B cell (primary cell): ENCODE measurements around the gene TMEM132D. TPM values are rescaled to one million over a fixed set of nuclear protein-coding genes. Genes with fewer than 3 reads are reported as not detected.

Experiments used
- ATAC-seq: fragments of 200-7000 bp; cut with Tn5 transposase; one replicate; pipeline ENCODE4 v1.10.0; 2021; ENCODE audit warnings: low read depth, mild to moderate bottlenecking, moderate number of reproducible peaks, moderate library complexity
- CTCF ChIA-PET: fragments of 350-600 bp; sonication (Branson Sonifier 250); formaldehyde crosslinking; loops from one replicate; lab custom pipeline; 2021; ENCODE audit warnings: antibody characterized with exemption, inconsistent platforms; lab: Charles Lee
- POLR2A ChIA-PET: fragments of 350-600 bp; sonication (Branson Sonifier 250); formaldehyde crosslinking; loops from one replicate; lab custom pipeline; 2021; ENCODE audit warnings: antibody characterized with exemption; lab: Charles Lee
- DNase-seq: peaks from one replicate; pipeline ENCODE4 v3.0.0; 2013
- H2AFZ ChIP-seq: 2 replicates; pipeline ENCODE4 v1.6.1; 2012; ENCODE audit warnings: mild to moderate bottlenecking, low read depth, low read length; ENCODE audit not compliant: insufficient read depth, poor library complexity, severe bottlenecking
- H3K27ac ChIP-seq, 2 donors: 1 replicate in 1 of 2; 2 replicates in 1 of 2; pipeline ENCODE4 v1.5.1; 2012 to 2013; ENCODE audit warnings: low read length in 2 of 2, mild to moderate bottlenecking in 2 of 2, moderate library complexity in 1 of 2
- H3K27me3 ChIP-seq, 4 experiments: fragments of 200-600 bp in 1 of 4; sonication (generic) in 1 of 4; replicated peaks in 1 of 4; 1 replicate in 2 of 4; 2 replicates in 2 of 4; pipeline versions ENCODE4 v1.6.1 to v1.7.0; 2013 to 2016; ENCODE audit warnings: low read length in 3 of 4, mild to moderate bottlenecking in 2 of 4, mixed read lengths in 1 of 4, moderate library complexity in 1 of 4; ENCODE audit not compliant: insufficient read depth in 4 of 4, control insufficient read depth in 3 of 4; ENCODE audit errors: control extremely low read depth in 1 of 4
- H3K36me3 ChIP-seq, 2 experiments: replicated peaks in 1 of 2; 1 replicate in 1 of 2; 2 replicates in 1 of 2; pipeline versions ENCODE4 v1.6.1 to v1.7.1; 2013; ENCODE audit warnings: low read length in 1 of 2; ENCODE audit not compliant: insufficient read depth in 2 of 2, control insufficient read depth in 1 of 2; ENCODE audit errors: control extremely low read depth in 1 of 2, extremely low read depth in 1 of 2
- H3K4me1 ChIP-seq, 2 donors: fragments of 200-600 bp in 1 of 2; sonication (generic) in 1 of 2; 1 replicate in 1 of 2; 2 replicates in 1 of 2; pipeline versions ENCODE4 v1.5.1 to v1.6.1; 2013 to 2017; ENCODE audit warnings: low read length in 2 of 2; ENCODE audit not compliant: control insufficient read depth in 2 of 2, insufficient read depth in 2 of 2
- H3K4me2 ChIP-seq: replicated peaks from 2 replicates; pipeline ENCODE3; 2012; ENCODE audit warnings: mild to moderate bottlenecking, low read depth, low read length; ENCODE audit not compliant: poor library complexity, severe bottlenecking
- H3K4me3 ChIP-seq, 5 experiments: fragments of 200-600 bp in 1 of 5; sonication (generic) in 1 of 5; 1 replicate in 3 of 5; 2 replicates in 2 of 5; pipeline versions ENCODE4 v1.5.1 to v1.7.0; 2011 to 2016; ENCODE audit warnings: low read length in 4 of 5, mild to moderate bottlenecking in 4 of 5, low read depth in 2 of 5, control low read depth in 1 of 5, moderate library complexity in 1 of 5; ENCODE audit not compliant: insufficient read depth in 1 of 5; ENCODE audit errors: control extremely low read depth in 1 of 5, extremely low read depth in 1 of 5
- H3K79me2 ChIP-seq: fragments of 200-600 bp; sonication (generic); one replicate; pipeline ENCODE4 v1.6.0; 2016; ENCODE audit warnings: low read length; ENCODE audit not compliant: control insufficient read depth, insufficient read depth
- H3K9ac ChIP-seq: fragments of 200-600 bp; sonication (generic); 2 replicates; pipeline ENCODE4 v1.6.1; 2017; ENCODE audit warnings: mild to moderate bottlenecking, low read length, moderate library complexity
- H3K9me3 ChIP-seq, 3 donors: one replicate each; pipeline versions ENCODE4 v1.6.1 to v1.7.1; 2013; ENCODE audit warnings: low read length in 2 of 3; ENCODE audit not compliant: control insufficient read depth in 2 of 3, insufficient read depth in 1 of 3; ENCODE audit errors: control extremely low read depth in 1 of 3
- H4K20me1 ChIP-seq: 2 replicates; pipeline ENCODE4 v1.6.0; 2012; ENCODE audit warnings: mild to moderate bottlenecking, low read length; ENCODE audit not compliant: insufficient read depth, control insufficient read depth, poor library complexity, severe bottlenecking
- H3K27ac Mint-ChIP-seq: one replicate; pipeline ENCODE4 v1.8.0; 2021; ENCODE audit warnings: mixed read lengths
- H3K27me3 Mint-ChIP-seq: one replicate; pipeline ENCODE4 v1.8.0; 2021; ENCODE audit warnings: mixed read lengths
- H3K4me1 Mint-ChIP-seq: one replicate; pipeline ENCODE4 v1.8.0; 2021; ENCODE audit warnings: mixed read lengths
- H3K4me3 Mint-ChIP-seq: one replicate; pipeline ENCODE4 v1.8.0; 2021; ENCODE audit warnings: mixed read lengths
- H3K9me3 Mint-ChIP-seq: one replicate; pipeline ENCODE4 v1.8.0; 2022; ENCODE audit warnings: mixed read lengths; ENCODE audit not compliant: insufficient read depth
- CTCF ChIP-seq: fragments of 200-600 bp; IDR thresholded peaks from one replicate; pipeline ENCODE4 v1.8.0; 2022; ENCODE audit warnings: antibody characterized with exemption, mild to moderate bottlenecking
- EZH2 ChIP-seq: IDR thresholded peaks from 2 replicates; pipeline ENCODE4 v1.6.1; 2012; ENCODE audit warnings: borderline replicate concordance, low read depth, mild to moderate bottlenecking, moderate library complexity, low read length; ENCODE audit not compliant: insufficient read depth, poor library complexity, severe bottlenecking
- WGBS: methylation state at CpG from one replicate; pipeline ENCODE4 v1.1.5; 2013; ENCODE audit warnings: missing lambda C conversion rate; ENCODE audit not compliant: insufficient coverage; 5-methylcytosine and 5-hydroxymethylcytosine counted together
- intact Hi-C: fragments of 100-400 bp; cut with micrococcal nuclease; formaldehyde crosslinking; loops from one replicate; pipeline ENCODE4 v1.10.0; 2022
- polyA plus RNA-seq: library from polyadenylated mRNA; depleted of rRNA; stranded (reverse); fragments of >200 nt; gene quantifications from 2 replicates; pipeline ENCODE4 v1.2.3, GENCODE V29; 2012
- small RNA-seq: library from RNA; depleted of rRNA; stranded (forward); fragments of <200 nt; gene quantifications from one replicate; pipeline ENCODE3, GENCODE V24; 2012; ENCODE audit warnings: low replicate concordance, low read depth; ENCODE audit not compliant: insufficient read length
- total RNA-seq, 2 donors: library from RNA; stranded (reverse); fragments of 120-200 nt in 1 of 2; gene quantifications; 1 replicate in 1 of 2; 2 replicates in 1 of 2; pipeline versions ENCODE4 v1.2.3 to v1.2.4, GENCODE V29; 2013 to 2022

Gene TMEM132D
- total and polyA plus RNA-seq, 2 donors (not counting 1 experiment from before 2014, with no cell fraction given), result not detected

- intact Hi-C loops, result no loop called here
- no peak overlapping the region for H3K4me2 ChIP-seq
- Mint-ChIP-seq H3K4me1 (no peaks in the 10 kb centered on the region), H3K9me3 (no peaks in the 10 kb centered on the region), H3K27me3 (no peaks in the 10 kb centered on the region), H3K27ac (no peak overlapping the region), H3K4me3 (no peak overlapping the region)
- H2AFZ ChIP-seq, result no peak overlapping the region
- no peaks in the 10 kb centered on the region for H3K36me3 ChIP-seq
- H3K9me3 ChIP-seq, result peaks cover 0 to 8% (median 0%) of the 10 kb centered on the region in 3 donors
- TF ChIP-seq EZH2, result no peak
- TF ChIP-seq CTCF, result no peak
- ChIA-PET POLR2A (no interaction called here), CTCF (no interaction called here)
- no peaks in the 10 kb centered on the region for H3K79me2 ChIP-seq
- H3K4me1 ChIP-seq, result no peaks in the 10 kb centered on the region
- H4K20me1 ChIP-seq, result no peaks in the 10 kb centered on the region
- DNase-seq, result no peak
- H3K9ac ChIP-seq, result no peak overlapping the region
- no peak for ATAC-seq
- no peak overlapping the region for H3K27ac ChIP-seq
- no peak overlapping the region for H3K4me3 ChIP-seq
- WGBS, result 82% methylated on average over 15 of the region's 16 CpGs
- H3K27me3 ChIP-seq, result no peaks in the 10 kb centered on the region
Measured at GRCh38 chr12:129028844-129029243, 875.0 kb downstream of the TMEM132D start.

DNA sequence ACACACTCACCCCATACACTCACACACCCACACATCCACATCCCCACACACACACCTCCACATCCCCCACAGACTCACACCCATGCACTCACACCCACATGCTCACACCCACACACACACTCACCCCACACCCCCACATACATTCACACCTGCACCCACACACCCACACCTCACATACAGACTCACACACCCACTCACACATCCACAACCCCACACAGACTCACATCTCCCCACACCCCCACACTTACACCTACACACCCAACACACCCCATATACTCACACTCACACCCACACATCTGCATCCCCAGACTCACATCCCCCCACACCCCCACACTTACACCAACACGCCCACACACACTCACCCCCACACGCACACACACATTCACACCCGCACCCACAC, 878.8 kb downstream of the TMEM132D start:
- Histone ChIP-seq H3K9me3 (peaks cover 0 to 11% (median 3%) of the 10 kb centered on the region in 3 donors), H3K27me3 (no peaks in the 10 kb centered on the region), H3K4me1 (no peaks in the 10 kb centered on the region), H3K9ac (no peak overlapping the region), H4K20me1 (no peaks in the 10 kb centered on the region), H3K36me3 (no peaks in the 10 kb centered on the region), H3K4me2 (no peak overlapping the region), H3K4me3 (no peak overlapping the region), H3K79me2 (no peaks in the 10 kb centered on the region), H2AFZ (no peak overlapping the region), H3K27ac (no peak overlapping the region)
- H3K27ac Mint-ChIP-seq, result no peak overlapping the region
- intact Hi-C loops, result no loop called here
- H3K4me1 Mint-ChIP-seq, result no peaks in the 10 kb centered on the region
- H3K27me3 Mint-ChIP-seq, result no peaks in the 10 kb centered on the region
- ChIA-PET POLR2A (no interaction called here), CTCF (no interaction called here)
- no peaks in the 10 kb centered on the region for H3K9me3 Mint-ChIP-seq
- no peak for DNase-seq
- TF ChIP-seq CTCF (no peak), EZH2 (no peak)
- no peak overlapping the region for H3K4me3 Mint-ChIP-seq
- ATAC-seq, result no peak
- 91% methylated on average over 3 of the region's 3 CpGs for WGBS

Small RNA genes lying within 50 kb of the gene (small RNA-seq; reads per million reads assigned to genes)
- not detected for gene RF02271
